ENCODE results near the gene MYL6.
A peak's percentile ranks its signal among the peaks of the same experiment; 100 is the strongest.

Gene MYL6

GRCh38 chr12:56119361-56119796, 38.8 kb upstream of the MYL6 start:
- Histone ChIP-seq H3K4me3 (ENCODE audit: low read length in 2 of 2) (peak overlapping the region; percentile 82 to 87), H3K9ac (ENCODE audit: low read depth in 1 of 2, low read length in 2 of 2) (peak overlapping the region in 1 of 2 donors; percentile 97), H3K4me1 (ENCODE audit: control insufficient read depth in 2 of 2, insufficient read depth in 2 of 2, low read length in 2 of 2) (peaks cover 18 to 20% of the 10 kb centered on the region in 2 donors)

GRCh38 chr12:56120158-56120846, 37.9 kb upstream of the MYL6 start:
- no peak overlapping the region for H3K4me3 ChIP-seq (ENCODE audit: low read length in 2 of 2)
- peak overlapping the region in 1 of 2 donors; percentile 3 for H3K9ac ChIP-seq (ENCODE audit: low read depth in 1 of 2, low read length in 2 of 2)
- H3K36me3 ChIP-seq (ENCODE audit: control insufficient read depth in 2 of 2, insufficient read depth in 2 of 2, low read length in 2 of 2), result peaks cover 7 to 19% of the 10 kb centered on the region in 2 donors
- H3K27me3 ChIP-seq (ENCODE audit: control insufficient read depth in 2 of 2, insufficient read depth in 2 of 2, low read length in 2 of 2), result no peaks in the 10 kb centered on the region
- no peaks in the 10 kb centered on the region for H3K9me3 ChIP-seq (ENCODE audit: control insufficient read depth in 2 of 2, low read length in 2 of 2)
- peaks cover 18 to 20% of the 10 kb centered on the region in 2 donors for H3K4me1 ChIP-seq (ENCODE audit: control insufficient read depth in 2 of 2, insufficient read depth in 2 of 2, low read length in 2 of 2)
- peak overlapping the region in 1 of 2 donors; percentile 20 for H3K27ac ChIP-seq (ENCODE audit: low read depth in 2 of 2, low read length in 2 of 2)

More at GRCh38 chr12:56119361-56119796, 38.8 kb upstream of the MYL6 start:
- H3K27me3 ChIP-seq (ENCODE audit: control insufficient read depth in 2 of 2, insufficient read depth in 2 of 2, low read length in 2 of 2), result no peaks in the 10 kb centered on the region
- H3K9me3 ChIP-seq (ENCODE audit: control insufficient read depth in 2 of 2, low read length in 2 of 2), result no peaks in the 10 kb centered on the region
- peaks cover 7 to 19% of the 10 kb centered on the region in 2 donors for H3K36me3 ChIP-seq (ENCODE audit: control insufficient read depth in 2 of 2, insufficient read depth in 2 of 2, low read length in 2 of 2)
- H3K27ac ChIP-seq (ENCODE audit: low read depth in 2 of 2, low read length in 2 of 2), result peak overlapping the region; percentile 35 to 96

- Histone ChIP-seq H3K4me3 (ENCODE audit: low read length in 2 of 2) (no peak overlapping the region), H3K9ac (ENCODE audit: low read depth in 1 of 2, low read length in 2 of 2) (no peak overlapping the region), H3K36me3 (ENCODE audit: control insufficient read depth in 2 of 2, insufficient read depth in 2 of 2, low read length in 2 of 2) (peaks cover 7 to 19% of the 10 kb centered on the region in 2 donors), H3K9me3 (ENCODE audit: control insufficient read depth in 2 of 2, low read length in 2 of 2) (no peaks in the 10 kb centered on the region), H3K4me1 (ENCODE audit: control insufficient read depth in 2 of 2, insufficient read depth in 2 of 2, low read length in 2 of 2) (peaks cover 23 to 28% of the 10 kb centered on the region in 2 donors), H3K27ac (ENCODE audit: low read depth in 2 of 2, low read length in 2 of 2) (no peak overlapping the region), H3K27me3 (ENCODE audit: control insufficient read depth in 2 of 2, insufficient read depth in 2 of 2, low read length in 2 of 2) (no peaks in the 10 kb centered on the region)
These were observed 36.8 kb upstream of the MYL6 start for GRCh38 chr12:56121204-56121870.

GRCh38 chr12:56122637-56123036, 35.5 kb upstream of the MYL6 start:
- Histone ChIP-seq H3K9ac (ENCODE audit: low read depth in 1 of 2, low read length in 2 of 2) (no peak overlapping the region), H3K4me3 (ENCODE audit: low read length in 2 of 2) (no peak overlapping the region), H3K36me3 (ENCODE audit: control insufficient read depth in 2 of 2, insufficient read depth in 2 of 2, low read length in 2 of 2) (peaks cover 7 to 19% of the 10 kb centered on the region in 2 donors), H3K9me3 (ENCODE audit: control insufficient read depth in 2 of 2, low read length in 2 of 2) (no peaks in the 10 kb centered on the region), H3K4me1 (ENCODE audit: control insufficient read depth in 2 of 2, insufficient read depth in 2 of 2, low read length in 2 of 2) (peaks cover 33 to 41% of the 10 kb centered on the region in 2 donors), H3K27me3 (ENCODE audit: control insufficient read depth in 2 of 2, insufficient read depth in 2 of 2, low read length in 2 of 2) (no peaks in the 10 kb centered on the region), H3K27ac (ENCODE audit: low read depth in 2 of 2, low read length in 2 of 2) (no peak overlapping the region)

GRCh38 chr12:56124133-56124532, 34.0 kb upstream of the MYL6 start:
- peak overlapping the region in 1 of 2 donors; percentile 23 for H3K27ac ChIP-seq (ENCODE audit: low read depth in 2 of 2, low read length in 2 of 2)
- H3K4me1 ChIP-seq (ENCODE audit: control insufficient read depth in 2 of 2, insufficient read depth in 2 of 2, low read length in 2 of 2), result peaks cover 26 to 36% of the 10 kb centered on the region in 2 donors
- no peaks in the 10 kb centered on the region for H3K27me3 ChIP-seq (ENCODE audit: control insufficient read depth in 2 of 2, insufficient read depth in 2 of 2, low read length in 2 of 2)
- H3K9me3 ChIP-seq (ENCODE audit: control insufficient read depth in 2 of 2, low read length in 2 of 2), result no peaks in the 10 kb centered on the region
- no peak overlapping the region for H3K4me3 ChIP-seq (ENCODE audit: low read length in 2 of 2)
- H3K9ac ChIP-seq (ENCODE audit: low read depth in 1 of 2, low read length in 2 of 2), result no peak overlapping the region
- peaks cover 7 to 19% of the 10 kb centered on the region in 2 donors for H3K36me3 ChIP-seq (ENCODE audit: control insufficient read depth in 2 of 2, insufficient read depth in 2 of 2, low read length in 2 of 2)

- Histone ChIP-seq H3K27ac (ENCODE audit: low read depth in 2 of 2, low read length in 2 of 2) (peak overlapping the region; percentile 80 to 89), H3K36me3 (ENCODE audit: control insufficient read depth in 2 of 2, insufficient read depth in 2 of 2, low read length in 2 of 2) (peaks cover 12 to 21% of the 10 kb centered on the region in 2 donors), H3K4me1 (ENCODE audit: control insufficient read depth in 2 of 2, insufficient read depth in 2 of 2, low read length in 2 of 2) (peaks cover 27 to 34% of the 10 kb centered on the region in 2 donors), H3K9me3 (ENCODE audit: control insufficient read depth in 2 of 2, low read length in 2 of 2) (no peaks in the 10 kb centered on the region), H3K4me3 (ENCODE audit: low read length in 2 of 2) (peak overlapping the region; percentile 92 to 97), H3K27me3 (ENCODE audit: control insufficient read depth in 2 of 2, insufficient read depth in 2 of 2, low read length in 2 of 2) (no peaks in the 10 kb centered on the region), H3K9ac (ENCODE audit: low read depth in 1 of 2, low read length in 2 of 2) (peak overlapping the region; percentile 88 to 96)
These were observed 31.4 kb upstream of the MYL6 start for GRCh38 chr12:56126732-56127239.

- no peaks in the 10 kb centered on the region for H3K27me3 ChIP-seq (ENCODE audit: control insufficient read depth in 2 of 2, insufficient read depth in 2 of 2, low read length in 2 of 2)
- peak overlapping the region; percentile 88 to 96 for H3K9ac ChIP-seq (ENCODE audit: low read depth in 1 of 2, low read length in 2 of 2)
- peak overlapping the region; percentile 80 to 89 for H3K27ac ChIP-seq (ENCODE audit: low read depth in 2 of 2, low read length in 2 of 2)
- H3K4me1 ChIP-seq (ENCODE audit: control insufficient read depth in 2 of 2, insufficient read depth in 2 of 2, low read length in 2 of 2), result peaks cover 27 to 34% of the 10 kb centered on the region in 2 donors
- H3K9me3 ChIP-seq (ENCODE audit: control insufficient read depth in 2 of 2, low read length in 2 of 2), result no peaks in the 10 kb centered on the region
- peak overlapping the region; percentile 92 to 97 for H3K4me3 ChIP-seq (ENCODE audit: low read length in 2 of 2)
- H3K36me3 ChIP-seq (ENCODE audit: control insufficient read depth in 2 of 2, insufficient read depth in 2 of 2, low read length in 2 of 2), result peaks cover 19 to 27% of the 10 kb centered on the region in 2 donors
These were observed 30.7 kb upstream of the MYL6 start for GRCh38 chr12:56127485-56127887.

GRCh38 chr12:56127888-56128669, 30.1 kb upstream of the MYL6 start, which contains the start of gene ESYT1:
ESYT1 (plus strand) TSS chr12:56128267; CDS start chr12:56128320, 53 bp downstream.
- Histone ChIP-seq H3K36me3 (ENCODE audit: control insufficient read depth in 2 of 2, insufficient read depth in 2 of 2, low read length in 2 of 2) (peaks cover 22 to 29% of the 10 kb centered on the region in 2 donors), H3K9me3 (ENCODE audit: control insufficient read depth in 2 of 2, low read length in 2 of 2) (no peaks in the 10 kb centered on the region), H3K27ac (ENCODE audit: low read depth in 2 of 2, low read length in 2 of 2) (peak within 1 kb of the TSS; percentile 86 to 93), H3K4me1 (ENCODE audit: control insufficient read depth in 2 of 2, insufficient read depth in 2 of 2, low read length in 2 of 2) (peaks cover 27 to 34% of the 10 kb centered on the region in 2 donors), H3K4me3 (ENCODE audit: low read length in 2 of 2) (peak within 1 kb of the TSS; percentile 92 to 97), H3K27me3 (ENCODE audit: control insufficient read depth in 2 of 2, insufficient read depth in 2 of 2, low read length in 2 of 2) (no peaks in the 10 kb centered on the region), H3K9ac (ENCODE audit: low read depth in 1 of 2, low read length in 2 of 2) (peak within 1 kb of the TSS; percentile 96 to 98)

- H3K27ac ChIP-seq (ENCODE audit: low read depth in 2 of 2, low read length in 2 of 2), result peak overlapping the region; percentile 86 to 93
- peaks cover 27 to 34% of the 10 kb centered on the region in 2 donors for H3K4me1 ChIP-seq (ENCODE audit: control insufficient read depth in 2 of 2, insufficient read depth in 2 of 2, low read length in 2 of 2)
- H3K4me3 ChIP-seq (ENCODE audit: low read length in 2 of 2), result peak overlapping the region; percentile 92 to 97
- no peaks in the 10 kb centered on the region for H3K9me3 ChIP-seq (ENCODE audit: control insufficient read depth in 2 of 2, low read length in 2 of 2)
- no peaks in the 10 kb centered on the region for H3K27me3 ChIP-seq (ENCODE audit: control insufficient read depth in 2 of 2, insufficient read depth in 2 of 2, low read length in 2 of 2)
- peaks cover 28 to 35% of the 10 kb centered on the region in 2 donors for H3K36me3 ChIP-seq (ENCODE audit: control insufficient read depth in 2 of 2, insufficient read depth in 2 of 2, low read length in 2 of 2)
- H3K9ac ChIP-seq (ENCODE audit: low read depth in 1 of 2, low read length in 2 of 2), result peak overlapping the region; percentile 96 to 98
These were observed 29.4 kb upstream of the MYL6 start for GRCh38 chr12:56128670-56129205.

Data from mucosa of rectum (tissue), 2 donors.